Dermis blood vessel endothelial cell (primary cell): ENCODE measurements around the gene GABRG3. TPM values are rescaled to one million over a fixed set of nuclear protein-coding genes. Genes with fewer than 3 reads are reported as not detected.

Experiments used
- DNase-seq: peaks from one replicate; pipeline ENCODE4 v3.0.0; 2010
- total RNA-seq: library from RNA; depleted of rRNA; stranded (reverse); fragments of >200 nt; gene quantifications from 2 replicates; pipeline ENCODE4 v1.2.3, GENCODE V29; 2014

Gene GABRG3
- total RNA-seq, 1 donor from 2014 or later, result not detected

- no peak for DNase-seq
These were observed 509.7 kb downstream of the GABRG3 start for GRCh38 chr15:27480642-27481041.

DNA sequence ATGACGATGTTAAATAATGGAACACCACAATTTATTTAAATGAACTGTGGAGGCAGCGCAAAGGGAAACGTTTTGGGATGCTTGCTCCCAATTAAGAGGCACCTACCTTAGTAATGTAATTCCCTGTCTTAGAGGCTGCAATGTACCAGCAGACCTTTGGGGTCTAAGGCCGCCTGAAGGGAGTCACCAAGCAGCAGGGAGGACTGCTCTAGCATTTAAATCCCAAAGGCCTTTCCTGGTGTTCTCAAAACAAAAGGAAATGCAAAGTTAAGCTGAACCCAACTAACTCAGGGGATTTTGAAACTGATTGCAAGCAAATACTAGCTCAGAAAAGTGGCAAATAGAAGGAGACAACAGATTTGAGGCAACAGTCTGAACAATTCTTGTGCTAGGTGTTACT, 510.8 kb downstream of the GABRG3 start:
- no peak for DNase-seq

DNA sequence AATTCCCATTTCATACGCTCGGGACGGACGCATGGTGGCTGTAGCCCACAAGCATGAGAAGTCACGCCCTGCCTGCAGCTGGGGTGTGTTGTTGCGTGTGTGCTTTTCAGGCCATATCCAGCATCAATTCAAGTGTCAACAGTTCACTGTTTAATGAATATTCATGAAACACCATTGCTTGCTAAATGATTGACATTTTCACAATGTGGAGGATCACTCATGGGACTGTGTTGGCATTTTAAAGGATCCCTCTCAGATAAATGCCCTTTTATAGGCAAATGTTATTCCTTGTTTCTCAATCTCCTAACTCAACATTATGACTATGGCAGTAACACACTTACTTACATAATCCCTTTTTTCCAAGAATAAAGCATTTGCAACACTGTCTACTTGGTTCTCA, 511.3 kb downstream of the GABRG3 start:
- DNase-seq, result no peak

GRCh38 chr15:27483124-27483523, 512.1 kb downstream of the GABRG3 start:
- no peak for DNase-seq

- DNase-seq, result no peak
These were observed 514.3 kb downstream of the GABRG3 start for GRCh38 chr15:27485265-27485664.

DNA sequence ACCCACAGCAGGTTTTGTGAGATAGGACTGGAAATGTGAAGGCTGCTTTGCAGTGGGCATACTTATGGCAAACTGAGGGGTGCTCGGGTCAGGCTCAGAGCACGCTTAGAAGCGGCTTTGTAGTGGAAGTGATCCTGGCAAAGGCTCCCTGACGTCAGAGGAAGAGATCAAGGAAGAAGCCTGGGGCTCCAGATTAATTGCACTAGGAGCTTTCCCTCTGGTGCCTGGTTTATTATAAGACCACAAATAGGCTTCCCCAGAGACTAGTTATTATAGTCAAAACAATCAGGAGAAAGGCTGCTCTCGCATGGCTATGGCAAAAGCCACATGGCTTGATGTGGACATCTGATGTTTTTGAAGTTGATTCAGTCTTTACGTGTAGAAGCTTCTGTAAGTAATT, 515.1 kb downstream of the GABRG3 start:
- no peak for DNase-seq

DNA sequence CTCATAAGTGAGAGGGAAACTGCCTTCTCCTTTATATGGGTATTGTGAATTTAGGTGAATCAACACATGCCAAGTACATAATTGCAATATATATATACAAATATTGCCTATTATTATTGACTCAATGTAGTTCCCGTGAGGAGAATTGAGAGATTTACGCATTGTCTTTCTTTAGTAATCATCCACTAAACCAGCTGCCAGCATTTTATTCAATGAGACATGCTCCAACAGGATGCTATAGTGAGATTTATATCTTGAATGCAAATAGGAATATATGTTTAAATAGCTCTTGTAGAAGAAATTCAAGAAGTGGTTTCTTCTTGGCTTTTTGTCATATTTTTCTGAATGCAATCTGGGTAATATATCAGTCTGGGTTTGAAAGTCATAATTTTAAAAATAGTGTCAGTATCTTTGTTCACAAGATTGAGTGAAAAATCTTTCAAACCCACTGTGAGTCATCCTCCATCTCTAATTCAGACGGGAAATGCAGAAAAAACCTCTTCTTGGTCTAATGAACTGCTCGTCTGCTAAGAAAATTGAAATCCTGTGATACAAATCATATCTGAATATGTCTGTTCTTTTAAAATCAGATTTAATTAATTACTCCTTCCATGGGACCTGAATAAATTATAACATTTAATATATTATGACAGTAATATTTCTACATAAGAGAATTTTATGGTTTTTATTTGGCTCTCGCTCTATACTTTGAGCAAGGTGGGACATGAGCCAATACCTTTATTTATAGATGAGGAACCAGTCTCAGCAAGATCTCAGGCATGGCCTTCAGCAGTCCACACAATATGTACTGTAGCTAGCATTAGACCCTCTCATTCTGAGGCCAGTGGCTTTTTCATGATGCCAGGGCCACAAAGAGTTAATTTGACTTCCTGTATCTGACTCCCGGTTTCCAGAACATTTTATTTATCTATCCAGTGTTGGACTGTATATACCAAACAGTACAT, 516.0 kb downstream of the GABRG3 start:
- no peak for DNase-seq

DNA sequence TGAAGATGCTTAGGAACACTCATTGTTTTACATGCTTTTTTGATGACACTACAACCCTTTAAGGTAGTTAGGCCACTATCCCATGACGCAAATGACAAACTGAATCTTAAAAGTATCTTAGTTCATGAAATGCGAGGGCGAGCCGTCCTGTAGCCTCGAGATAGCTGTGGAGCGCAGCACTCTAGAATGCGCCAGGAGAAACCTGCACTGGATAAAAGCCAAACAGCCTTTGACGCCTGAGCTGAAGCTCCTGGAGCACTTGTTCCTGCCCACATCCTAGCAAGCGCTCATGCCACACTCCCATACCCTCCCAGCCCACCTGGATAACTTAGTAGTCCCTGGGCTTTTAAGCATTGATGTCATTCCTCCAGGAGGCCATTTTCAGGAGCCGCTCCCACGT, 516.9 kb downstream of the GABRG3 start:
- DNase-seq, result no peak

- no peak for DNase-seq
These were observed 520.0 kb downstream of the GABRG3 start for GRCh38 chr15:27490867-27491595.

- DNase-seq, result no peak
These were observed 521.0 kb downstream of the GABRG3 start for GRCh38 chr15:27491666-27492621.

GRCh38 chr15:27495963-27496459, 525.0 kb downstream of the GABRG3 start:
- DNase-seq, result no peak

DNA sequence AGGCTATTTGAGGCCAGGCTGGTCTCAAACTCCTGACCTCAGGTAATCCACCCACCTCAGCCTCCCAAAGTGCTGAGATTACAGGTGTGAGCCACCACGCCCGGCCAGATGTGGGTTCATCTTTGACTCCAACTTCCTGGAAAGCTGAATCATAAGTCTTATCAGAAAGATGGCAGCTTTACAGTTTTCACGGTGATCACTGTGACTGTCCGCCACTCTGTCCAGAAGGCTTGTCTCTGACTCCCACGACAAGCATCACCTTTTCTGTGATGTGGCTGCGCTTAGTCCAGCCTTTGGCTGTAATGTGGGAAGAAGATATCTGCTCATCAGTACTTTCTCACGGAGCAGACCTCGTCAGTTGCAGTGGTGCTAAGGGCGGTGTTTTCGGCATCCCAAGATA, 527.7 kb downstream of the GABRG3 start:
- DNase-seq, result no peak

- DNase-seq, result no peak
These were observed 528.2 kb downstream of the GABRG3 start for GRCh38 chr15:27499191-27499590.

GRCh38 chr15:27499719-27500118, 528.7 kb downstream of the GABRG3 start:
- DNase-seq, result no peak

- no peak for DNase-seq
These were observed 529.2 kb downstream of the GABRG3 start for GRCh38 chr15:27500206-27500605.

DNA sequence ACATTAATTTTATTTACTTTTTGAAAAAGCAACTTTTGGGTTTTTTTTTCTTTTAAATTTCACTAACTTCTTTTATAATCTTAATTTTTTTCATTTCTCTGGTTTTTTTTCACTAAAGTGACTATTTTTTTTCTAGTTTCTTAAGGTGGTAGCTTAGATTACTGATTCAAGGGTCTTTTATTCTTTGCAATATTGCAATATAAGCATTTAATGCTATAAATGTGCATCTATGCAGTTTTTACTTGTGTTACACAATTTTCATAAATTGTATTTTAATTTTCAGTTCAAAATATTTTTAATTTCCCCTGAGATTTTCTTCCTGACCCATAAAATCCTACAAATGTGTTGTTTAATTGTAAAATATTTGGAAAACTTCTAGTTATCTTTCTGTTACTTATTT, 535.8 kb downstream of the GABRG3 start:
- DNase-seq, result no peak

DNA sequence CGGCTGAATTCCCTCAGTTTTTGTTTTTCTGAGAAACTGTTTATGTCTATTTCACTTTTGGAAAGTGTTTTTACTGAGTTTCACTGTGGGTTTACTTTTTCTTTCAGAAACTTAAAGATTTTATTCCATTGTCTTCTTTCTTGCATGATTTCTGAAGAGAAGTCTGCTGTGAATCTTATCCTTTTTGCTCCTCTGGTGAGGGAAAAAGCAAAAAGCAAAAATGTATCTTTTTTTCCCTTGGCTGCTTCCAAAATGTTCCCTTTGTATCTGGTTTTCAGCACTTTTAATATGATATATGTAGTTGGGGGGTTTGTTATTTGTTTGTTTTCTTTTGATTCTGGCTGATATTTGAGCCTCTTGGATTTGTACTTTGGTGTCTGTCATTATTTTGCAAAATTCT, 538.0 kb downstream of the GABRG3 start:
- no peak for DNase-seq

DNA sequence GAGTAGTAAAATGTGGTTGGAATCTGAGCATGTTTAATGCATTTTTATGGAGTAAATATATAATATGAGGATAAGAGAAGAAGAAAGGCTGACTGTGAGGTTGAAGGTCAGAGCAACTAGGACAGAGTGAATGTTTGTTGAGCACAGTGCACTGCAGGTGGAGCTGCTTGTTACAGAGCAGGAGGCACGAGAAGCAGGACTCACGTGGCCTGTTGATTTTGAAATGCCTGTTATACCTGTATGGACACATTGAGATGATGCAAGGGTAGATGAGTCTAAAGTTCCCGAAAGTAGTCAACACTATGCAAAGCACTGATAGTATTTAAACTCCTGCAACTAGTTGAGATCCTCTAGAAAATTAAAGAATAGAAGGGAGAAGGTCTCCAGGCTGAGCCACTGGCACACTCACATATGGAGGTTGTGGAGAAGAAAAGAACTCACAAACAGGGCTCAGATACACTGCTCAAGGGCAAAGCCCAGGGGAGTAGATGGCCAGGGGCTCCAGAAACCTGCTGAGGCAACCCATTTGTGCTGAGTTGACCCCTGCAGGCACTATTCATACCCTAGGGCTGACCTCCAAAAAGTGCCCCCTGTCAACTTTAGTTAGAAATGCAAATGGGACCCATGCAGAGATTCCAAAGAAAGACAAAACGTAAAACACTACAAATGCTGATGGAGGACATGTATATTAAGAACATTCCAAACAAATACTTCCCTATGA, 541.5 kb downstream of the GABRG3 start:
- DNase-seq, result no peak

- no peak for DNase-seq
These were observed 543.5 kb downstream of the GABRG3 start for GRCh38 chr15:27514526-27514925.

DNA sequence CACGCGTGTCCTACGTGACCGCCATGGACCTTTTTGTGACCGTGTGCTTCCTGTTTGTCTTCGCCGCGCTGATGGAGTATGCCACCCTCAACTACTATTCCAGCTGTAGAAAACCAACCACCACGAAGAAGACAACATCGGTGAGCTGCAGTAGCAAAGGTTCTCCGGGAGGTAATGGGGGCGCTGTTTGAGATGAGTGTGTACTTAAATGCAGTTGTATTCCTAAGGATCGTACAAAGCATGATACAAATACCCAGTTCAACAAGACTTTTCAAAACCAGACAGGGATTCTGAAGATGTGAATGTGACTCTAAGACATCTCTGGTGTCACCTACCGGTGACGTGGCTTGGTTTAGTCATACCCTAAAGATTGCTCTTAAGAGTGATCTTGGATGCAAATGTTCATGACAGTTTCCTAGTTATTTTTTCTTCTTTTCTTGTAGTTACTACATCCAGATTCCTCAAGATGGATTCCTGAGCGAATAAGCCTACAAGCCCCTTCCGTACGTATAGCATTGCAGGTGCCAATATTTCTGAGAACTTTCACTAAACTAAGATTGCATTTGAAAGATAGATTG, 556.6 kb downstream of the GABRG3 start:
- no peak for DNase-seq

GRCh38 chr15:27529399-27529798, 558.4 kb downstream of the GABRG3 start:
- no peak for DNase-seq
